CD4-positive, alpha-beta T cell treated with Interleukin-15 for 1 hour (primary cell): ENCODE measurements around the gene IL1RN.

Source experiments
- DNase-seq: peaks from one replicate; pipeline ENCODE4 v3.0.0-alpha.2; 2020

IL1RN gene

GRCh38 chr2:113104054-113104611 is 23.3 kb upstream of the IL1RN start:
- no peak for DNase-seq

GRCh38 chr2:113105047-113105785 is 22.2 kb upstream of the IL1RN start:
- DNase-seq = peak; percentile 25

DNA sequence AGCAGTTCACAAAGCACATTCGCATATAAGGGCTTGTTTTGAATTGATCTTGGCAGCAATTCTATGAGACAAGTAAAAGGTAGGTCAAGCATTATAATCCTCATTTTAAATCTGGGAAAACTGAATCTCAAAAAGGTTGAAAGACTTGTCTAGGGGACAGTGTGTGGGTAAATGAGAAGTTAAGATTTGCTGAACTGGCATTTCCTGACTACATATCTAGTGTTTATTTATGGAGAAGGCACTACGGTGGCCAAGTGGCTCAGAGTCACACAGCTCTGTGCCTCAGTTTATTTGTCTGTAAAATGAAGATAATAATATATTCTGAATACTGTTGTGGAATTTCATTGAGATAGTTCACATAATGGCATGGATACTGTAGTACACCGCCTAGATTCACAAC is 16.3 kb upstream of the IL1RN start:
- DNase-seq = no peak

DNA sequence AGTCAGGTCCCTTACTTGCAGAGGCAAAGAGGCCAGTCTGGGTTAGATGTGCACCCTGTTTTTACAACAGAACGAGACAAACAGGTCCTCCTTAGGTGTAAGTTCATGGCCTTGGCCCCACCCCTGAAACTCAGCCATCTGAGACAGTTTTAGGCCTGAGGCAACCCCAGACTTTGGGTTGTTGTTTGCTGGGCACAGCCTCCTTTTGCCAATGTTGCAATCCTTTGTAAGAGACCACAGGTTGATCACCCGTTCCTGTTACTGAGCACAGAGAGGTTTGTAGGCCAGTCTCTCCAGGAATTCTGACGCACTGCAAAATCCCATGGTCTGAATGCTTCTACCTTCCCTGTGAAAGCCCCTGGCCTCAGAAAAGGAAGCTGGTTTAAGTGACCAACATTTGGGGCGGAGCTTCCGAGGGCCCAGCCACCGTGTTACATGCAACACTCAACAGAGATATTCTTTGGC is 15.5 kb upstream of the IL1RN start:
- peak; percentile 68 for DNase-seq

DNA sequence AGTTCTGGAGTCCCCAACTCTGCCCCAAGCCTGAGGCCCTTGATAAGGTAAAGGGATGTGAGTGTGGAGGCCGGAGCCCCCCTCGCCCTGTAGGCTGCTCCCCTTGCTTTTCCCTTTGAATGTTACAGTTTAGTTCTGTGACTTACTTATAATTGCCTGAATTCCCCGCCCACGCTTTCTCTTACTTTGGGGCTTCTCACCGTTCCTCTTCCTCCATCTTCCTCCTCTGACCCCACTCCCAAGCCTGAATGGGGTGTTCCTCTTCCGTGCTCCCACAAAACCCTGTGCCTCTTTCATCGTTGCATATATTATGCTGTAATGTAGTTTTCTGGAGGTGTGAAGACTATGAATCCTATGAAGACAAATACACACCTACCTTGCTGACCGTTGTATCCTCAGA is 15.0 kb upstream of the IL1RN start:
- DNase-seq = no peak

GRCh38 chr2:113112871-113113270 is 14.5 kb upstream of the IL1RN start:
- DNase-seq = no peak

- DNase-seq = no peak
Measured at GRCh38 chr2:113113807-113114206, 13.6 kb upstream of the IL1RN start.

- no peak for DNase-seq
Measured at GRCh38 chr2:113114224-113114945, 13.0 kb upstream of the IL1RN start.

DNA sequence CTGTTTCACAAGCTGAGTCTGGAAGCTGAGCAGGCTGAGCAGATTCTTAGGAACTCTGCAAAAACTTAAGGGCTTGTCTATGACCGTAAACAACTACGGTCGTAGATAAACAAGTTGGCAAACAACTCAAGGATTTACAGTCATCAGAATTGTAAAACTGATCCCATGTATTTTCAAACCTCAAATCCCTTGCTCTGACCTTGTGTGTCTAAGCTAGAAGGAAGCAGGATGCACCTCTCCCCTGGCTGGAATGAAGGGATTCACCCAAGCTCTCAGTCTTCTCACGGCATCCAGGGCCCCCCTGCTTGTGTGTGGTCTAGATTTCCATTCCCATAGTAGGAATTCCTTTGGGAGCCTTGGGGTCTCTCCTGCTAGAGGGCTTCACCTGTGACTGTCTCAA is 12.4 kb upstream of the IL1RN start:
- DNase-seq = no peak

GRCh38 chr2:113116100-113116958 is 11.1 kb upstream of the IL1RN start:
- DNase-seq = peak; percentile 40

GRCh38 chr2:113117541-113118262 is 9.7 kb upstream of the IL1RN start:
- DNase-seq = no peak

GRCh38 chr2:113118263-113118657 is 9.1 kb upstream of the IL1RN start:
- no peak for DNase-seq

DNA sequence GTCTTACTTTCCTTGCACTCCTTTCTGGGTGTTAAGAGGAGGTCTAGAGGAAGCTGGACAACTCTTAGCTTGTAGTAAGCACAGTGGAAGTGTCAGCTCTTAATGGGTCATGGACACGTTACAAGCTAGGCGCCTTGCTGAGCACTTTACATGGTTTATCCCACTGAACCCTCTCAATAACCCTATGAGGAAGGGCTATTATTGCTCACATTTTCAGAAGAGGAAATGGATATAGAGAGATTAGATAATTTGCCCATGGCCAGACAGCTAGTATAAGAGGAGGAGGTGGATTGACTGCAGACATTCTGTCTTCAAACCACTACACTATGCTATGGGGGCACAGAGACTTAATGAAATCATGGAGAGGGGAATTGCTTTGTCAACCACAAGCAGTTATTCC is 8.3 kb upstream of the IL1RN start:
- no peak for DNase-seq

GRCh38 chr2:113120861-113121260 is 6.5 kb upstream of the IL1RN start:
- DNase-seq = no peak

DNA sequence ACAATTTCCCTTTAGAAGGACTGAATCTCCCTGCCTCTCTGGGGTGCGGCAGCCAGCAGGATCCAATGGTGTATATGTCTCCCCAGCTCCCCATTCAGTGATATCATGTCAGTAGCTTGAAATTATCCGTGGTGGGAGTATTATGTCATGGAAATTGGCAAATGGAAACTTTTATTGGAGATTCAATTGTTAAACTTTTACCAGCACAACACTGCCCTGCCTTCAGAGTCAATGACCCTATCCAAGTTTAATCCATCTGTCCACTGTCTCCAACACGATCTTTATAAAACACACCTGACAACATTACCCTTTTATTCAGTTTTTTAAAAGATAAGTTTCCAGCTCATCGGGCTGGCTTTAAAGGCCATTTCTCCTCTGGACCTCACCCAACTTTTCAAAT is 5.0 kb upstream of the IL1RN start:
- DNase-seq = no peak

GRCh38 chr2:113123726-113124125 is 3.7 kb upstream of the IL1RN start:
- no peak for DNase-seq

DNA sequence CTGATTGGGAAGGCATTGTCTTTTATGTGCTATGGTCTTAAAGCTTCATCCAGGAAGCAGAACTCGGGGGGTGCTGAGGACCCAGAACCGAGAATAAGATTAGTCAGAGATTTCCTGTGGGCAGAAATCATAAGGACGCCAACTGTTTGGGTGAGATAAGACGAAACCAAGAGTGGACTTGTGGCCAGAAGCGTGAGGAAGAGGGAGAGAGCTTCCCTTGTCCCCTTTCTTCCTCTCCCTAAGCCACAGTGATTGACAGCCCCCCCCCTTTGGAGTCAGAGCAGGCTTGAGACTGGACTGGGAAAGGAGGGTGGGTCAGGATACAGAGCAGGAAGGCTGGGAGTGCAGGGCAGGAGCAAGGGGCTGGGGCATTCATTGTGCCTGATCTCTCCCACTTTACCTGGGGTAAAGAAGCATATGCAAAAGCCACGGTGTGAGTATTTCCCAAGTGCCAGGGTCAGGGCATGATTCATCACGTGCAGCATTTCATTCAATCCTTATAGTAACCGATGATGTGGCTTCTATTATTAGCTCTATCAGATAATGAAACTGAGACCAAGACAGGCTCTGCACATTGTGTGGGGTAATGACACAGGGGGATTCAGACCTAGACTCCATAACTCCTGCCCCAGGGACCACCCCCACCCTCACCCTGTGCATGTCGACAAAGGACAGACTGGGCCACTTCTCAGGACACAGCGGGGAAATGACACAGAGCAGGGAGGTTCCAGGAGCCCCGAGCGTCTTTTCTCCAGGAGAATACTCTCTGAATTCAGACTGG is 3.0 kb upstream of the IL1RN start:
- DNase-seq = no peak

GRCh38 chr2:113124984-113125855 is 2.2 kb upstream of the IL1RN start:
- DNase-seq = no peak

DNA sequence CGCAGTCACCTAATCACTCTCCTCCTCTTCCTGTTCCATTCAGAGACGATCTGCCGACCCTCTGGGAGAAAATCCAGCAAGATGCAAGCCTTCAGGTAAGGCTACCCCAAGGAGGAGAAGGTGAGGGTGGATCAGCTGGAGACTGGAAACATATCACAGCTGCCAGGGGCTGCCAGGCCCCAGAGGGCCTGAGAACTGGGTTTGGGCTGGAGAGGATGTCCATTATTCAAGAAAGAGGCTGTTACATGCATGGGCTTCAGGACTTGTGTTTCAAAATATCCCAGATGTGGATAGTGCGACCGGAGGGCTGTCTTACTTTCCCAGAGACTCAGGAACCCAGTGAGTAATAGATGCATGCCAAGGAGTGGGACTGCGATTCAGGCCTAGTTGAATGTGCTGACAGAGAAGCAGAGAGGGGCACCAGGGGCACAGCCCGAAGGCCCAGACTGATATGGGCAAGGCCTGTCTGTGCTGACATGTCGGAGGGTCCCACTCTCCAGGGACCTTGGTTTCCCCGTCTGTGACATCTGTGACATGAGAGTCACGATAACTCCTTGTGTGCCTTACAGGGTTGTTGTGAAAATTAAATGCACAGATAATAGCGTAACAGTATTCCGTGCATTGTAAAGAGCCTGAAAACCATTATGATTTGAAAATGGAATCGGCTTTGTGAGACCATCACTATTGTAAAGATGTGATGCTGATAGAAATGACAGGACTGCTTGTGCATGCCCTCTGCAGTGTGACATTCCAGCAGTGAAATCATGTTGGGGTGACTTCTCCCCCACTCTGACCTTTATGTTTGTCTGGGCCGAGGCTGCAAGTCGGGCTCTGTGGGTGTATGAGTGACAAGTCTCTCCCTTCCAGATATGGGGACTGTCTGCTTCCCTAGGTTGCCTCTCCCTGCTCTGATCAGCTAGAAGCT is 510 bp downstream of the IL1RN start:
- no peak for DNase-seq
